ENCODE data around the gene TUBB. TPM values are rescaled to one million over a fixed set of nuclear protein-coding genes. Genes with fewer than 3 reads are reported as not detected.

TUBB gene
- total and polyA plus RNA-seq, 2 of the 8 experiments (the other 6 are each of a cell fraction or from before 2014, with no cell fraction given) = 1,880 to 3,022 TPM

DNA sequence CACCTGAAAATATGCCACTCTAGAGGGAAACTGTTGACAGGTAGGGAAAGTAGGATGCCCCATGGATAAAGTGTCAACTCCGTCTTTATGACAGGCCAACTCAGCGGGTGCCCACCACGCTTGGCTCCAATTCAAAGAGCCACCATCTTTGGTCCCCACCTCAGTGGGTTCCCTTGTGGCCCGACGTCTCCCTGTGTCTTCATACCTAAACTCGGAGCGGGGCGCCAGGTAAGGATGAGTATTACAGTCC lies 3.3 kb upstream of the TUBB start:
- WGBS, 2 experiments (ENCODE audit: extremely low coverage in 1 of 2, insufficient coverage in 1 of 2, insufficient read length in 1 of 2, insufficient replicate concordance in 2 of 2, low coverage in 1 of 2, low lambda C conversion rate in 2 of 2, missing lambda C conversion rate in 1 of 2) = 3% methylated on average over 8 of the region's 8 CpGs; no CpG with 5 or more reads in 1 of the 2 experiments
- H2BK12ac ChIP-seq (ENCODE audit: low read depth, low read length) = no peak overlapping the region
- no peak overlapping the region for H2AFZ ChIP-seq (ENCODE audit: low read length)
- no peak overlapping the region for H3K14ac ChIP-seq (ENCODE audit: insufficient read length)
- no peaks in the 10 kb centered on the region for H3K27me3 ChIP-seq (replicated peaks in 1 of 4; ENCODE audit: control insufficient read depth in 3 of 4, extremely low read depth in 1 of 4, insufficient read depth in 3 of 4, low read length in 3 of 4)
- H4K8ac ChIP-seq (ENCODE audit: extremely low read depth, insufficient read depth, low read length) = peak overlapping the region; percentile 85; the same call in 1 of the 2 replicates
- H4K20me1 ChIP-seq (replicated peaks in 1 of 2; ENCODE audit: control insufficient read depth in 1 of 2, insufficient read depth in 2 of 2, low read length in 2 of 2) = peaks cover 0 to 6% of the 10 kb centered on the region in 2 experiments
- ChIA-PET CTCF (ENCODE audit: partially characterized antibody) (interaction anchor here (0.8 to 8.2 kb wide), 7 partner anchors 11 to 325 kb away, joined by 3 to 61 read pairs (median 5); partner anchors contain the start of gene NRM), POLR2A (ENCODE audit: partially characterized antibody) (interaction anchor here (0.7 to 35.9 kb wide), 16 partner anchors 9 to 168 kb away, joined by 3 to 732 read pairs (median 4); partner anchors contain the start of genes ATAT1, C6orf136, DDR1 and DHX16)
- peaks cover 0 to 2% (median 0%) of the 10 kb centered on the region in 4 experiments; a peak in 6 of 7 replicates for H3K4me1 ChIP-seq (replicated peaks in 1 of 4; ENCODE audit: control insufficient read depth in 3 of 4, insufficient read depth in 4 of 4, low read length in 3 of 4)
- no peak for DNase-seq (ENCODE audit: low read depth in 1 of 2, low spot score in 2 of 2)
- peak overlapping the region; percentile 63 to 100 (median 82) for H3K4me3 ChIP-seq (ENCODE audit: extremely low read depth in 1 of 4, insufficient read depth in 2 of 4, low read depth in 3 of 4, low read length in 4 of 4)
- peak overlapping the region; percentile 24 for H3K56ac ChIP-seq (replicated peaks; ENCODE audit: insufficient read length, low read depth, low read length)
- H4K5ac ChIP-seq (ENCODE audit: insufficient read length, low read depth, low read length) = peak overlapping the region; percentile 90
- peak overlapping the region; percentile 53 to 77 (median 70) for H3K9ac ChIP-seq (replicated peaks in 1 of 4; ENCODE audit: extremely low read depth in 1 of 4, low read depth in 3 of 4, low read length in 3 of 4)
- H3K23me2 ChIP-seq (ENCODE audit: low read depth, low read length) = peaks cover 11% of the 10 kb centered on the region
- H2BK5ac ChIP-seq (ENCODE audit: low read depth, low read length) = peak overlapping the region; percentile 57
- TF ChIP-seq SIN3A (conservative IDR thresholded peaks at IDR 0.05 in 1 of 2, IDR thresholded peaks at IDR 0.05 in 1 of 2; ENCODE audit: low read depth in 1 of 2, low read length in 2 of 2) (peak; percentile 83 to 87; a peak in 3 of 4 replicates), CHD1 (IDR thresholded peaks at IDR 0.05; ENCODE audit: low read depth, low read length) (no peak), RXRA (IDR thresholded peaks at IDR 0.05; ENCODE audit: insufficient read depth, low read depth, low read length) (no peak), HDAC2 (IDR thresholded peaks at IDR 0.05; ENCODE audit: borderline replicate concordance in 1 of 2, low read depth in 2 of 2, low read length in 2 of 2) (no peak), EGR1 (IDR thresholded peaks at IDR 0.05; ENCODE audit: borderline replicate concordance, low read depth, low read length) (no peak), PHF8 (conservative IDR thresholded peaks at IDR 0.05; ENCODE audit: low read depth, low read length) (no peak), TBP (IDR thresholded peaks at IDR 0.05; ENCODE audit: low read depth, low read length) (no peak), SAP30 (IDR thresholded peaks at IDR 0.05; ENCODE audit: insufficient read depth, insufficient replicate concordance, low read length) (peak; percentile 81), CREB1 (IDR thresholded peaks at IDR 0.05) (no peak), BACH1 (IDR thresholded peaks at IDR 0.05; ENCODE audit: low read length) (no peak)
- TF ChIP-seq, protein P1, sequence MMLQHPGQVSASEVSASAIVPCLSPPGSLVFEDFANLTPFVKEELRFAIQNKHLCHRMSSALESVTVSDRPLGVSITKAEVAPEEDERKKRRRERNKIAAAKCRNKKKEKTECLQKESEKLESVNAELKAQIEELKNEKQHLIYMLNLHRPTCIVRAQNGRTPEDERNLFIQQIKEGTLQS (IDR thresholded peaks at IDR 0.05; ENCODE audit: insufficient read depth, low read depth, low read length) = no peak
- peaks cover 24 to 35% (median 27%) of the 10 kb centered on the region in 4 experiments for H3K36me3 ChIP-seq (ENCODE audit: control insufficient read depth in 2 of 4, insufficient read depth in 4 of 4, low read length in 3 of 4)
- H2BK120ac ChIP-seq (replicated peaks; ENCODE audit: low read depth, low read length) = peak overlapping the region; percentile 24
- peak overlapping the region; percentile 76 for H4K91ac ChIP-seq (replicated peaks; ENCODE audit: insufficient read length, low read length)
- H3K79me1 ChIP-seq (ENCODE audit: low read depth, low read length) = peaks cover 3% of the 10 kb centered on the region; the same call in 1 of the 2 replicates
- H2BK15ac ChIP-seq (ENCODE audit: low read length) = no peak overlapping the region
- H3K79me2 ChIP-seq (ENCODE audit: control insufficient read depth in 1 of 2, insufficient read depth in 2 of 2, low read length in 2 of 2) = peaks cover 4 to 30% of the 10 kb centered on the region in 2 experiments
- peak overlapping the region; percentile 33; the same call in 1 of the 2 replicates for H3K27ac ChIP-seq (ENCODE audit: low read depth, low read length)
- no peak overlapping the region for H2AK5ac ChIP-seq (ENCODE audit: low read depth, low read length)
- no peaks in the 10 kb centered on the region for H3K9me3 ChIP-seq (ENCODE audit: insufficient read depth in 2 of 2, low read depth in 1 of 2, low read length in 1 of 2)
- H3K18ac ChIP-seq (ENCODE audit: extremely low read depth, low read length) = peak overlapping the region; percentile 10; the same call in 1 of the 2 replicates
- no peak for FAIRE-seq
- H3K4ac ChIP-seq (replicated peaks; ENCODE audit: insufficient read length, low read depth, low read length) = peak overlapping the region; percentile 5
- no peak overlapping the region for H2BK20ac ChIP-seq (ENCODE audit: low read length)
- H3K4me2 ChIP-seq (ENCODE audit: insufficient read depth in 1 of 2, low read depth in 2 of 2, low read length in 2 of 2) = peak overlapping the region; percentile 79
- no peak overlapping the region for H3K23ac ChIP-seq (ENCODE audit: insufficient read length)
